AG10803 (cell line): Measurements from ENCODE around the gene GNLY.
A peak's percentile ranks its signal among the peaks of the same experiment; 100 is the strongest.

ENCODE experiments used
- DNase-seq: peaks from one replicate; pipeline ENCODE4 v3.0.0; 2010; ENCODE audit warnings: low read depth
- H3K4me3 ChIP-seq: 2 replicates; pipeline ENCODE4 v1.5.1; 2011; ENCODE audit warnings: mild to moderate bottlenecking, low read length, control low read depth
- TF ChIP-seq, protein P1 (sequence below): conservative IDR thresholded peaks from 2 replicates; pipeline ENCODE4 v1.5.1; 2011; ENCODE audit warnings: mild to moderate bottlenecking, low read length, control low read depth, inconsistent platforms

The GNLY gene

DNA sequence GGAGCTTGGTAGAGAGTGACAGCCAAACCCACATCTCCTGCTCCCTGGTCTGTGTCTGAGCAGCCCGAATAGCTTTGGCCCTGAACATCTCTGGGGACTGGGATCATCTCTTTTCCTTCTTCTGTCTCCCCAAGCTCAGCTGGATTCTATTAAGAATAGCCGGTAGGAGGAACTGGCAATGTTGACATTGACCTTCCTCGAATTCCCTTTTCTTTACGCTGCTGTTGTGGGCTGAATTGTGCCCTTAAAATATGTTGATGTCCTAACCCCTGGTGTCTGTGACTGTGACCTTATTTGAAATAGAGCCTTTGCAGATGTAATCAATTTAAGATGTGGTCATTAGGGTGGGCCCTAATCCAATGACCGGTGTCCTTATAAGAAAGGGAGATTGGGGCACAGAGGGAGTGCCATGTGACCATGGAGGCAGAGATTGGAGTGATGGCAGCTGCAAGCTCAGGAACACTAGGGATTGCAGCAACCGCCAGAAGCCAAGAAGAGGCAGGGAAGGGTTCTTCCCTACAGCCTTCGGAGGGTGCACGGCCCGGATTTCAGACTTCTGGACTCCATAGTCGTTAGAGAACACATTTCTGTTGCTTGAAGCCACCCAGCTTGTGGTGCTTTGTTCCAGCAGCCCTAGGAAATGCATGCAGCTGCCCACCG is 20.3 kb upstream of the GNLY start:
- no peak overlapping the region for H3K4me3 ChIP-seq
- TF ChIP-seq, protein P1, sequence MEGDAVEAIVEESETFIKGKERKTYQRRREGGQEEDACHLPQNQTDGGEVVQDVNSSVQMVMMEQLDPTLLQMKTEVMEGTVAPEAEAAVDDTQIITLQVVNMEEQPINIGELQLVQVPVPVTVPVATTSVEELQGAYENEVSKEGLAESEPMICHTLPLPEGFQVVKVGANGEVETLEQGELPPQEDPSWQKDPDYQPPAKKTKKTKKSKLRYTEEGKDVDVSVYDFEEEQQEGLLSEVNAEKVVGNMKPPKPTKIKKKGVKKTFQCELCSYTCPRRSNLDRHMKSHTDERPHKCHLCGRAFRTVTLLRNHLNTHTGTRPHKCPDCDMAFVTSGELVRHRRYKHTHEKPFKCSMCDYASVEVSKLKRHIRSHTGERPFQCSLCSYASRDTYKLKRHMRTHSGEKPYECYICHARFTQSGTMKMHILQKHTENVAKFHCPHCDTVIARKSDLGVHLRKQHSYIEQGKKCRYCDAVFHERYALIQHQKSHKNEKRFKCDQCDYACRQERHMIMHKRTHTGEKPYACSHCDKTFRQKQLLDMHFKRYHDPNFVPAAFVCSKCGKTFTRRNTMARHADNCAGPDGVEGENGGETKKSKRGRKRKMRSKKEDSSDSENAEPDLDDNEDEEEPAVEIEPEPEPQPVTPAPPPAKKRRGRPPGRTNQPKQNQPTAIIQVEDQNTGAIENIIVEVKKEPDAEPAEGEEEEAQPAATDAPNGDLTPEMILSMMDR = no peak
- DNase-seq = peak; percentile 59

DNA sequence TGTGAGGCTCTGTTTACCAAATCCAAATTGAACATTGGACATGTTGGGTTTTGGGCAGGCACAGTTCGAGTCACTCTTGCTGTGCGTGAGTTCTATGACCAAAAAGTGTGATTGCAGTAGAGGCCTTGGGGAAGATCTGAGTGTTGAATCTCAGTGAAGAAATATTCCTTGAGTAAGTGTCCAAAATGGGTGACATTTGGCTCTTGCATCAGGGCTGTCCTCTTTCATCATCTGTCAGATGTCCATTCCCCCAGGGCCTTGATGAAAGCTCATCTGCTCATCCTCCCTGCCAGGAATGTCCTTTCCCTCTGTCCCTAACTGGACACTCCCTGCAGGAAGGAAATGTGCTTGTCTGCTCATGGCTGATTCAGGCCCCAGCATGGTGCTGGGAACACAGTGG is 19.7 kb upstream of the GNLY start:
- no peak overlapping the region for H3K4me3 ChIP-seq
- TF ChIP-seq, protein P1 = no peak
- DNase-seq = peak; percentile 40

DNA sequence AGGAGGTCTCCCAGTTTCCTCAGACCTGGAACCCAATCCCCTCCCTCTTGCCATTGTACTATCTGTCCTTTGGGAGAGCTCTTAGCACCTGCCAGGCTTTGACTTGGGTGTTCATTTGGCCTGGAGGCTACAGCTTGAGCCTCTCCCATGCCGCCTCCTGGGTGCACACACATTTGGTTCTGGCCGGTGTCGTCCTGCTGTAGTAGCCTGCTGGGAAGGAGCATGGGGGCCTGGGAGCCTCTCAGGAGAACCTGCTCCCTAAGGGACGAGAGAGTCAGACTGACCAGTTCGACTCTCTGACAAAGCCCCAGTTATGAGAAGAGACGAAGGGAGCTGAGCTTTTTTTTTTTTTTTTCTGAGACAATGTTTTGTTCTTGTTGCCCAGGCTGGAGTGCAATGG is 18.7 kb upstream of the GNLY start:
- H3K4me3 ChIP-seq = no peak overlapping the region
- DNase-seq = no peak
- TF ChIP-seq, protein P1 = no peak

DNA sequence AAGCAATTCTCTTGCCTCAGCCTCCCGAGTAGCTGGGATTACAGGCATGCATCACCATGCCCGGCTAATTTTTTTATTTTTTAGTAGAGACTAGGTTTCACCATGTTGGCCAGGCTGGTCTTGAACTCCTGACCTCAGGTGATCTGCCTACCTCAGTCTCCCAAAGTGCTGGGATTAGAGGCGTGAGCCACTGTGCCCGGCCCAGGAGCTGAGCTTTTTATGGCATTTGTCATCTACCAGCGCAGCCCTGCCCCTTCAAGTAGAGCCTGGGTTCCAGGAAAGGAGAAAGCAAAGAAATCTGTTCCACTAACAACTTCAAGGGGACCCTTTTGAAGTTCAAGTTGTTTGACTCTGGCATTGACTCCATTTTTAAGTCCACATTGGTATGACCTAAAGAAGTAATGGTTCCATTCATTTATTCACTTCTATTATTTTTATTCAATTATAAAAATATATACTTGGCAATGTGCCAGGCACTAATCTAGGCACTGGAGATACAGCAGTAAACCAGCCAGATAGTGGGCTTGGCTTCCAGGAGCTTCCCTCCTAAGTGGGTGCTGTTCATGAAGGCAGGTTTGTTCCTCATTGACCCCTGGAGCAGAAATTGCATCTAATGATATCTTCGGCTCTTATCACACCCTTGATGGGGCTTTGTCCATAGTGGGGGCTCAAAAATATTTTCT is 18.2 kb upstream of the GNLY start:
- DNase-seq = no peak
- H3K4me3 ChIP-seq = no peak overlapping the region
- TF ChIP-seq, protein P1 = no peak

DNA sequence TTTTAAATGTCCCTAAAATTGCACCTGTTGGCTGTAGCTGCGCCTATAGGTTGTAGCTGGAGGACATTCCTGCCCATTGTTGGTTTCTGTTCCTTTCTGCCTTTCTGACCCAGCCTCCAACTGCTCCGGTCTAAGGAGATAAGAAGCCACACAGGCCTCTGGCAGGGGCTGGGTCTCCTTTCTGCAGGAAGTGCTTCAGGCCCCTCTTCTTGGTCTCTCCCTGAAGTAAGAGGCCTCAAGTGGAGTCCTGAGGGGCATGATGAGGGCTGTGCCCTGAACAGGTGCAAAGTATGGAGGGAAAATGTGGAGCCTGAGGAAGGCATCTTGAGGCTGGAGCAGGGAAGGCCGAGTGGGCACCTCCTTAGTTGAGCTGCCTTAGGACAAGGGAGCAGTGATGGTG is 15.8 kb upstream of the GNLY start:
- no peak overlapping the region for H3K4me3 ChIP-seq
- DNase-seq = no peak
- TF ChIP-seq, protein P1 = no peak

DNA sequence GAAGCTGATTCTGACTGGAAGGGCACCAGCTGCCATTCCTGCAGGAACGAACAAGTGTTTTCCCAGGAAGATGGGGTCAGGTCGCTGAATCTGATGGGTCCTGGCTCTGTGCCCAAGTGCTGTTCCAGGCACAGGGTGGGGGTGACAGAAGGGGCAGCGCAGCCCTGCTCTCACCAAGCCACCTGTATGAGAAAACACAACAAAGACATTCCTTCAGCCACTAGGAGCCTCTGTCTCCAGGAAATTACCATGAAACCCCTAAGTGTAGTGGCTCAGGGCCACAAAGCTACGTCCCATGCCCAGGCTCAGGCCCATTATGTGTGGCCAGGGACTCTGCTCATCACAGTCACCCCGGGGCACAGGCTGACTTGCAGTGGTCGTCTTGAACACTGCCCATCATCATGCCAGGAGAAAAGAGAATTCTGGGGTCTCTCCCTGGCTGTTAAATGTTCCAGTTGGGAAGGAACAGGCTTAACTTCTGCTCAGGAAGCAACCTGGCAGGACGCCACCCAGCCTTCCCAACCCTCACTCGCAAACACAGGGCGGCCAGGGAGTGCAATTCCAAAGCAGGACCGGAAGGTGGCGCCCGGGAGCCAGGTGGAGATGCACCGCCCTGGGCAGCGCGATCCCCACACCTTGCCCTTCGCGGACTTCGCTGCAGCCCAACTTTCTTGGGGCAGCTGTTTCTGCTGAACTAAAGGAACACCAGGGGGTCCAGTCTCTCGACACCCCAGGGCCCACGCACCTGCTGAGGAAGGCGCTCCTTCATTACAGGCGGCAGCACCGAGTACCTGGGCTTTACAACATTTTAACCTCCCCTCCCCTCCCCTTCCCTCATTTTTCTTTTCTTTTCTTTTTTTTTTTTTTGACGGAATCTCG is 15.1 kb upstream of the GNLY start:
- H3K4me3 ChIP-seq = no peak overlapping the region
- TF ChIP-seq, protein P1 = peak; percentile 91
- DNase-seq = peak; percentile 67
